Left forelimb (tissue), 1 donor: ENCODE results near the gene SYNE3.

ENCODE experiments used
- DNase-seq: peaks from one replicate; pipeline ENCODE4 v3.0.0-alpha.2; 2018; ENCODE audit warnings: low spot score

Gene SYNE3

DNA sequence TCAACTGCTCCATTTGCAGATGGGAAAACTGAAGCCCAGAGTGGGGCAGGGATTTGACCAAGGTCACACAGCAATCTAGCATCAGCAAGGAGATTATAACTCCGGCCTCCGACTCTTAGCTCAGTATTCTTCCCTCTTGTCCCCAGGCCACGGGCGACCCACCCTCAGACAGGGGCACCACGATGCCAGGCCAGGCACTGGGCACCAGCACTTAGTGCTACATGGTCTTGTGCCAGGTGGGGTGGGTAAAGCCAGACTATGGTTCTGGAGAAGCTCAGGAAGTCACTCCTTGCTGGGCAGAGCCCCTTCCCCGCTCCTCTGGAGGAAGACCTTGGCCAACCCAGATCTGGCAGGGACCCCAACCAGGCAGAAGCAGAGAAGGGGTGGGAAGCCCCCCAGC lies 41.5 kb downstream of the SYNE3 start:
- DNase-seq = no peak

DNA sequence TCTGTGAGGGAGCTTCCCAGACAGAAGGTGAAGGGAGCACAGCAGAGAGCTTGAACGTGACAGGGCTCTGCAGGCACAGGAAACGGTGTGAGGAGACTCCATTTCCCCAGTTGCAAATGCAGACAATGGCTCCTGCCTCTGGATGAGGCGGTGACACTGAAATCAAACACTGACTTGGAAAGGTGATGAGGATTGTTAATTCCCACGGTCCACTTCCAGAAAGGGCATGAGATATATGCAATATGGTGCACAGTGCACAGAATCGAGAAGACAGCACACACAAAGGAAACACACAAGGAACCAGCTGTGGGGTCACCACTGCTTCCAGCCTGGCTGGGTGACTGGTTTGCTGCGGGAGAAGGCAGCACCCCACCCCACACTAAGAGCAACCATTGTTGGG lies 42.0 kb downstream of the SYNE3 start:
- DNase-seq = no peak

DNA sequence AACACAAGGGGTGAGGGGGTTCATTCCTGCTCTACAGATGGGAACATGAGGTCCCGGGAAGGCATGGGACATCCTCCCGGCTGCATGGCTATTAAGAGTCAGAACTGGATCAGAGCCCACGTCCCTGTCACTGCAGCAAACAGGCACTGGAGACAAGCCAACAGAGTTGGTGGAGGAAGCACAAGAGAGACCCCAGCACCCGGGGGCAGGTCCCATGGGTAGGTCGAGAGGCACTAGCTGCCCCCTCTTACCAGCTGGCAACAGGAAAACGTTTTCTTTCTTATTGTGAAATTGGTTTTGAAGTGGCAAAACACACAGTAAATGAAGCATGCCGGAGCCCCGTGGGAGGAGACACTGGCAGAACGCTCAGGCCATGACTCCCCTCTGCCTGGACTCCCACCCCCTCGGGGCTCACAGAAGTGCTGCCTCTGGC lies 43.6 kb downstream of the SYNE3 start:
- no peak for DNase-seq

DNA sequence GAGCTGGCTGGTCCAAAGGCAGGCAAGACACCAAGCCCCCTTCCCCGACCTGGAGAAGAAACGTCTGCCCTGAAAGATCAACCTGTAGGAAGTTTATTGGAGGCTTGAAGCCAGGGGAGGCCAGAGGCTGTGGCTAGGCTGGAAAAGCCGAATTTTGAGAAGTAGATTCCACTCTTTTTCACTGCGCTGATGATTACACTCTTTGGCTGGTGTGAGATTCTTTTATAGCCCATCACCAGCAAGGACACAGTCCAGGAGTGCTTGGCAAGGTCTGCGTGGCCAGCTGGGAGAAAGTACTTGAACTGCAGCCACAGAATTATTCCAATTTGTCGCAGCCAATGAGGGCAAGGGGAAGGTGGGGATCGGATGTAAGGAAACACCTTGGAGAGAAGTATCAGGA lies 45.0 kb downstream of the SYNE3 start:
- no peak for DNase-seq

DNA sequence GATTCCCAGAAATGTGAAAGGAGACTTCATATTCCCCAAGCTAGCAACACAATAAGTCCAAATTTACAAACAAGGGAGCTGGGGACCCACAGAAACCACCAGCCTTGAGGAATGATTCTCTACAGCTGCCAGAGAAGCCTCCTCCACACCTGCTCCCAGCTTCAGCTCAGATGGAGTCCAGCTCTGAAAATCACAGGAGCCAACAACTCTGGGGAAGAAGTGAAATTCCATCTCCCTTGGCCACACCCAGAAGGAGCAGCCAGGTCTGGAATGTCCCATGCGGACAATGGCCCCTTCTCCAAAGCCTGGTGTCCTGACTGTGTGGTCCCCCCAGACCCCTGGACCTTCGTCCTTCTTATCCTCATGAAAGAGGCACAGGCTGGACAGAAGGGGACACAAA lies 45.4 kb downstream of the SYNE3 start:
- DNase-seq = no peak

GRCh38 chr14:95469134-95469481 lies 47.3 kb downstream of the SYNE3 start:
- no peak for DNase-seq

GRCh38 chr14:95468448-95469133 lies 47.9 kb downstream of the SYNE3 start:
- DNase-seq = no peak

DNA sequence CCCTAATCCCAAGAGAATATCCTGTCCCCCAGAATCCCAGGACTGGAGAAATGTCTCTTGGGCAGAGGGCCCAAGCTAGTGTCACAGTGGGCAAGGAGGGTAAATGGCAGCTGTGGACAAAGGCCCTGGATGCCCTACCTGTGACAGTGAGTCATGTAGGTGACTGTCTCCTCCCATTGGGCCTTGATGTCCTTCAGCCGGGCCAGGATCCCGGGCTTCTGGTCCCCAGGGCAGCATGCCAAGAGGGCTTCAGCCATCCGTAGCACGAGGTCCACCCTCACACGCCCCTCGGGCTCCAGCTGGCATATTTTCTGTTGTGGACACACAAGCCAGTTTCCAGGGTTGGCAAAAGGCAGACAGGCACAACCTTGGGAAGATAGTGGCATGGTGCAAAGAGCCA lies 48.8 kb downstream of the SYNE3 start:
- no peak for DNase-seq

DNA sequence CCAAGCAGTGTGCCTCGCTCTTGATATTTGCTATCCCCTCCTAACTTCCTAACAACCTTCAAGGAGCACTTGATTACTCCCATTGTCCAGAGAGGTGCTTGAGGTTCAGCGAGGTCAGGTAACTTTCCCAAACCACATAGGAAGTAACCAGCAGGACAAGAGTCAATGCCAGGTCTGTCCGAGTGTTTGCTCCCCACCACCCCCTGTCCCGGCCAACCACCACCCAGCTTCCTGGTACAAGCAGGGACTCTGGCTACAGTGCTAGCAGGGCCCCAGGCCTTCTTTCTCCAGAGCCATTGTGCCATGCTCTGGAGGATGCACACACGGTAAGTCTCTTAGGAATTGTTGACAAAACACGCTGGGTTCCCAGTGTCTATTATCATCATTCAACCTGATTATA lies 49.2 kb downstream of the SYNE3 start:
- no peak for DNase-seq
